Adrenal gland (tissue), 5 donors: ENCODE results near the gene LEFTY1.

Experiments
- CTCF ChIP-seq, 6 experiments: fragments of 450-650 bp in 4 of 6; fragments of 200-600 bp in 2 of 6; sonication (generic) in 1 of 6; IDR thresholded peaks; 1 replicate in 5 of 6; 2 replicates in 1 of 6; pipeline versions ENCODE4 v1.5.1 to v1.8.0; 2016 to 2021; ENCODE audit warnings: antibody characterized with exemption in 6 of 6, mild to moderate bottlenecking in 2 of 6, moderate library complexity in 1 of 6
- POLR2A ChIP-seq, 2 donors: fragments of 450-650 bp; IDR thresholded peaks; one replicate each; pipeline ENCODE4 v1.6.1; 2017; ENCODE audit warnings: antibody characterized with exemption in 2 of 2, mild to moderate bottlenecking in 2 of 2, moderate library complexity in 1 of 2
- donor health status: DM: no; HTN: no; CAD: no.

- TF ChIP-seq POLR2A (IDR thresholded peaks at IDR 0.05) = no peak
- TF ChIP-seq CTCF (IDR thresholded peaks at IDR 0.05) = no peak
Observed at GRCh38 chr1:225863167-225863566, 25.8 kb downstream of the LEFTY1 start.
